Upper lobe of left lung (tissue), 4 donors: Measurements from ENCODE around the gene TSPEAR.

ENCODE experiments used
- EP300 ChIP-seq, 4 donors: sonication (generic); formaldehyde crosslinking; IDR thresholded peaks; one replicate each; pipeline ENCODE4 v1.5.1; 2017; ENCODE audit warnings: antibody characterized with exemption in 4 of 4, control low read depth in 2 of 4
- POLR2A ChIP-seq, 4 donors: fragments of 450-650 bp; IDR thresholded peaks; one replicate each; pipeline ENCODE4 v1.5.1; 2016 to 2017; ENCODE audit warnings: antibody characterized with exemption in 4 of 4, mild to moderate bottlenecking in 2 of 4
- POLR2AphosphoS5 ChIP-seq, 2 donors: sonication (generic); formaldehyde crosslinking; IDR thresholded peaks; one replicate each; pipeline ENCODE4 v1.5.1; 2017; ENCODE audit warnings: antibody characterized with exemption in 2 of 2
- TF ChIP-seq, protein P1 (sequence below), 6 experiments: fragments of 450-650 bp in 4 of 6; fragments of 200-600 bp in 2 of 6; sonication (generic) in 2 of 6; IDR thresholded peaks; one replicate each; pipeline ENCODE4 v1.5.1; 2016 to 2019; ENCODE audit warnings: antibody characterized with exemption in 6 of 6

DNA sequence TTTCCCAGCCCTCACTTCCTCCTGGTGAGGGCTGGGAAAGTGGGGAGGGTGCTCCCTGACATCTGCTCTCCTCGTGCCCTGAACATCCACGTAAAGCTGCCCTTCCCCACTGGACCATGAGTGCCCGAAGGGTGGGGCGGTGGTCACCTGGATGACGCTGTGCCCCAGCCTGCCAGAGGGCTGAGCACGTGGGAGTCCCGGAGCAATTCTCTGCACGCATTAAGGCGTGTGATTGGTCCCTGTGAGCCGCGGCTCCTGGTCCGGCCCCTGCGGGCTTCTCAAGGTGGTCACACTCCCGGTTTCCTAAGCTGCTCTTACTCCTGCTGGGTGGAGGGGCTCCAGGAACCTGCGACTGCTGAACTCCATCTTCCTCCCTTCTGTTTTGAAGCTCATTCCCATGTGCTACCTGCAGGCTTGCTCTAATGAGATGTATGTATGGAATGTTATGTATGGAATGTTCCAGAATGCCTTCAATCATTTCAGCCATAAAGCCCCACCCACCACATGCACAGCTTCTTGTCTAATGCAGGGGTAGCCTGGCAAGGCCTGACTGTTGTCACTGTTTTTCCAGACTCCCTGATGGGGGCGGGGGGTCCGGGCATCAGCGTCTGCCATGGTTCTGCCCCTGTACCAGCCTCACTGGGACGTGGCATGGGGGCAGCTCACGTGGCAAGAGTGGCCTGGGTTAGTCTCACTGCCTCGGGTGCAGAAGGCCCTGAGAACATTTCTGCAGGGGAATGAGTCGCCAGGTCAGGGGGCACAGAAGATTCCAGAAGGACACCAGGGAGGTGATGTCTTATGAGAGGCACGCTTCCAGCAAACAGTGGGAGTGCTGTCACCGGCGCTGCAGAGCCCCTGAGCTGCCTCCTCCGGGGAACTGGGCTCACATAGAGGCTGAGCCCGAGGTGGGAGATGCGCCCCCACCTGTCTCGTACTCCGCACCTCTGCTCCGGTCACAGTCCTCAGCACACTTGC lies 190.8 kb downstream of the TSPEAR start:
- TF ChIP-seq, protein P1, sequence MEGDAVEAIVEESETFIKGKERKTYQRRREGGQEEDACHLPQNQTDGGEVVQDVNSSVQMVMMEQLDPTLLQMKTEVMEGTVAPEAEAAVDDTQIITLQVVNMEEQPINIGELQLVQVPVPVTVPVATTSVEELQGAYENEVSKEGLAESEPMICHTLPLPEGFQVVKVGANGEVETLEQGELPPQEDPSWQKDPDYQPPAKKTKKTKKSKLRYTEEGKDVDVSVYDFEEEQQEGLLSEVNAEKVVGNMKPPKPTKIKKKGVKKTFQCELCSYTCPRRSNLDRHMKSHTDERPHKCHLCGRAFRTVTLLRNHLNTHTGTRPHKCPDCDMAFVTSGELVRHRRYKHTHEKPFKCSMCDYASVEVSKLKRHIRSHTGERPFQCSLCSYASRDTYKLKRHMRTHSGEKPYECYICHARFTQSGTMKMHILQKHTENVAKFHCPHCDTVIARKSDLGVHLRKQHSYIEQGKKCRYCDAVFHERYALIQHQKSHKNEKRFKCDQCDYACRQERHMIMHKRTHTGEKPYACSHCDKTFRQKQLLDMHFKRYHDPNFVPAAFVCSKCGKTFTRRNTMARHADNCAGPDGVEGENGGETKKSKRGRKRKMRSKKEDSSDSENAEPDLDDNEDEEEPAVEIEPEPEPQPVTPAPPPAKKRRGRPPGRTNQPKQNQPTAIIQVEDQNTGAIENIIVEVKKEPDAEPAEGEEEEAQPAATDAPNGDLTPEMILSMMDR (IDR thresholded peaks at IDR 0.05) = no peak
- TF ChIP-seq POLR2A (IDR thresholded peaks at IDR 0.05) = no peak
- no peak for TF ChIP-seq EP300 (IDR thresholded peaks at IDR 0.05)
- TF ChIP-seq POLR2AphosphoS5 (IDR thresholded peaks at IDR 0.05) = no peak
